ENCODE measurements around the gene ESD.

Gene ESD

DNA sequence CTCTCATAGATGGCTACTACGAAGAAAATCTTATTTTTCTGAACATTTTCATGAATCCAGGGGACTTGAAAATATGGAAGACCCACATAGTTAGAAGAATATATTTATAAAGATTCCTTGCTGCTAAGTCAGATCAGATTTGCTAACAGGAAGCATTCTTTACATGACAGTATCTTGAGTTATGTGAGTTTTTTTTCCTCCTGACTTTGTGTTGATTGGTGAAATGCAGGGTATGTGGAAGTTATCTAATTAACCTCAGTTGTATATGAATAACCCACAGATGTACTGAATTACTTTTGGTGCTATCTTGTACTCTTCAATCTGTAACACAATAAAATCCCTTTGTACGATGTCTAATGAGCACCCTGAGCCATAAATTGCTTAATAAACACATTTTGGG is 53.8 kb downstream of the ESD start:
- no peak for DNase-seq

DNA sequence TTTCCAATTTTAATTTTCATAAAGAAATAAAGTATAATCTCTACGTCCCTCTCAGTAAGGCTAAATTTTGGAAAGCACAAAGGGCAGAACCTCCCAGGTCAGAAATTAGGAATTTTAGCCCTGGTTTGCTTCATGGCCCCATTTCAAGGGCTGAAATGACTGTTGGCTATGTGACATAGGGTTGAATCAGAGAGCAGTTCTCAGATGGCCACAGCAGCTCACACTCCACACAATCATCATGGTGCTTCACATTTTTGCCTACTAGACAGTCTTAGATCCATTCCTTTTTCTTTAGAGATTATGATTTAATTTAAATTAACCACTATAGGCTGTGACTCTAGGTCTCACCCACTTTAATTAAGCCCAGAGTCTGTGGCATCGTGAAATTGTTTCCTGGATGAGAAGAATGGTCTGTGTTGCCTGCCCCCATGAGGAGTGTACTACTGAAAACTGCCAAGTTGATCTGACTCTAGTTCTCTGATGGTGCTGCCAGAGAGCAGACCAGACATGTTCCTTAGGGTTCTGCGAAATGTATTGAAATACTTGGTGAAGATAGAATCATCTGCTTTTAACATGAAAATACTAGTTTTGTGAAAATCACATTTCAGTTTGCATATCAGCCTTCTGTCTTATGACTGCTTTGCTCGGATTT is 57.4 kb downstream of the ESD start:
- no peak for DNase-seq

DNA sequence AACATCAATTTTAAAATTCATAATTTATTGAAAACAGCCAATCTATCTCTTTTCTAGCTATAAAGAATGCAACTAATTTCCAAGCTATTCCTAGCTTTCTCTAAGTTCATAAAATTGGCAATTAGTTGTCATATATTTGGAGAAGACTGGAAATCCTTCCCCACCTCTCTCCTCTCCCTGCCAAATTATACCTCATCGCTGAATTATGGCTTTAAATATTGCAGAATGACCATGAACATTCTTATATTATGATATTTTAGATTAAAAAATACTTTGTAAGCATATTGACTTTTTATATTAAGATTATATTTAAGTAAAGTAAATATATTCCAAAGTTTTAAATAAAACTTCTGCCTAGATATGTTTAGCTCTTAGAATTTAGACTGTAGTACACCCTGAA is 58.2 kb downstream of the ESD start:
- no peak for DNase-seq

DNA sequence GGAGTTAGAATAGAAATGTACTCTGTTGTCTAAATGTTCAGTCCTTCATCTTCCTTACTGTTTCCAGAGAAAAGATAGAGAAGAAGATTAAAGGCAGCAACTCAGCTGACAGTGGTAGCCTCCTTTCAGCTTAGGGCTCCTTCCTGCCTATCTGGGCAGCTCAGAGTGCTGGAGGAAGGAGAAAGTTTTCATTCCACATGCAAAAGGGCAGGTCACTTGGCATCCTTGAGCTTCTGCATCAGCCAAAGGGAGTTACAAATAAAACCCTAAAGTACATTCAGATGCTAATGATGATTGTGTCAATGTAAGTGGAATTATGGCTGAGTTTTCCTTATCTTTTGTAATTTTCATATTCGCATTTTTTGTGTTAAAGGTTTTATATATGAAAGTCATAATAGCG is 58.9 kb downstream of the ESD start:
- DNase-seq: no peak

DNA sequence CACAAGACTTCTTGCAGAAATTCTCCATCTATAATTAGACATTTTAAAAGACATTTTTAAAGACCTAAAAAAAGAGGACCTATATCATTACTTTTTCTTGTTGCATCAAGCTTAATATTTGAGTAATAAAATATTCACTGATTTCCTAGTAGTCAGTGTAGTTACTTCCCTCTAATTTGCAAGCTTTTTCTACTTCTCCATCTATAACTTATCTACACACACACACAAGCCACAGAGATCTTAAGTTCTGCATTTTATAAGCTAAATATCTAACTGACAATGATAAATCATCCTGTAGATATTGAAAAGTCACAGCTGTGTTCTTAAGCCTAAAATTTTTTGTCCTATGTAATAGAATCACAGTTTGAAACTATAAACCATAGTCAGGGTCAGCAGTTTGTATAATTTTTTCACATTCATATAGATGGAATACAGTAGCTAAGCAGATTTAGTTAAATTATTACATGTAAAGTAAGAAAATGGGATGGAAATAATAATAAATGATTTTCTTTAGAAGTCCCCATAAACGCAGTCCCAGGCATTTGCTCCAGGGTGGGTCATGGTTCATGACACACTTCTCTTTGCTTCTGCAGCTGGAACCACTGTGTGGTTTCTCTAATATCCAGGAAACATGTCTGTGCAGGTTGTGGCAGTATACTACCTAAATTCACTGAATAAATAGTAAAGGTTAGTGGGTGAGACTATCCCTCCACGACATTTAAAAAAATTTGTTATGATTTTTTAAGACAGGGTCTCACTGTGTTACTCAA is 60.2 kb downstream of the ESD start:
- DNase-seq: no peak

DNA sequence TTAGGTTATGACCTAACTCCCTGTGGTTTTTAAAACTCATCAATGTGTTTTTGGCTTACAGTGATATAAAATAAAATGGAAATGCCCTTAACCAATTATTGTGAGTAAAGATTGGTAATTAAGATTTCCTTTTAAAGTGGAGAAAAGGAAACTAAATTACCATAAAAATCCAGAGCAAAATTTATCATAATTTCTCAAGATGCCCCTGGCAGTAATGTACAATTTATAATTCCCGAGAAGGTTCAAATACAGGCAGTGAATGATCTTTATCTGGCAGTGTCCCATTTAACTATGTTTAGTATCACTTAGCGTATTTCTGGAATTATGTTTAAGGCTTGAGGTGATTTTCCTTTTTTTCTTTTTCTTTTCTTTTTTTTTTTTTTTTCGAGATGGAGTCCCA is 61.5 kb downstream of the ESD start:
- DNase-seq: no peak

DNA sequence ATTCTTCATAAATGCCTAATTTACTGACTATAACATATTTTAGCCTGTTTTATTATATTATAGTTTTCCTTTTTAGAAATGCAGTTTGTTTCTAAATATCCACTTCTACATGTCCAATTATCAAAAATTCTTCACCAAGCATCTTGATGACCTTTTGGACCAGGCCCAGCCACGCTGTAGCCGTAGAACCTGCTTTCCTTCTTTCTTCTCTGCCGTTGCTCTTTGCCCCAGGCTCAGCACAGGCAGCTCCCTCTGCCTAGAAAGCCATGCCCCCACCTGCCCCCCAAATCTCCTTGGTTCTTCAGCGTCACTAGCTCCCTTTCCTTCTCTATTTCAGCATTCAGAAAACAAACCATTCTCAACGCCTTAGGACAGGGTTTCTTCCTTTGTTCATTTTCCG is 65.4 kb downstream of the ESD start:
- DNase-seq: no peak

DNA sequence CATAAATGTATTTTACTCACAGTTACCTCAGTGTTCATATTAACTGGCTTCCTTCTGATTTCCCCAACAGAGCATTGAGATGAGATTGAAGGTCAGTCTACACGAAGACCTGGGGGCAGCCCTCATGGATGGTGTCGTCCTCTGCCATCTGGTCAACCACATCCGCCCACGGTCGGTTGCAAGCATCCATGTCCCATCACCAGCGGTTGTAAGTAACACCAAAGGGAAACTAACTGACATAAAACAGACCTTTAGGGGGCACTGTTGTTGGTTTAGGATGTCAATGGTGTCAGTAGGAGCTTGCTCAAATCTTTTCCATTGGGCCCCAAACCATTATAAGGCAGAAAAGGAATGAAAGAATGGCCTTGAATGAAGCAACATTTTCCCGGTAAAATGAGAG is 68.2 kb downstream of the ESD start:
- DNase-seq: no peak

DNA sequence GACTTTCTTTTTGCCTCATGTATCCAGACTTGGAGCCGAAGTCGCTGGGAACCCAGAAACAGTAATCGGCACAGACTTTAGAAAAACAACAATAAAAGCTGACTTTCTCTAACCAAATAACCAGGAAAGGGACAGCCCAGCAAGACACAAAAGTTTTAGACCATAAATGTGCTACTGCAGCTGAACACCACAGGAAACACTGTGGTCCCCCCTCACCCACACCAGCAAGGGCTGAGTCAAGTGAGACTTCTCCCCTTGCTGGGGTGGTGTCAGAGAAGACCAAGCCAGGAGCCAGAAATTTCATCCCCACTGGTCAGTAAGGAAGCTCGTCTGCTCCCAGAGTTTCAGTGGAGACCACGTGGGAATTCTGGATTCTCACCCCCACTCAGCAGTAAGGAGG is 70.6 kb downstream of the ESD start:
- DNase-seq: no peak

Data from right hindlimb (tissue), 1 donor.